T47D (cell line): ENCODE measurements around the gene RNF146.

Experiments
- DNase-seq, 2 experiments: peaks; one replicate each; pipeline versions ENCODE4 v3.0.0 to v3.0.0-alpha.2; 2011 to 2012; ENCODE audit warnings: low read depth in 1 of 2, low spot score in 1 of 2
- JUND ChIP-seq: IDR thresholded peaks from 2 replicates; pipeline ENCODE4 v1.6.1; 2012; ENCODE audit warnings: low read depth
- in situ Hi-C: cut with HindIII; loops from 2 replicates; pipeline ENCODE4 v1.10.0; 2016; ENCODE audit warnings: low sequenced_read_pairs, low pct_unique_long_range_greater_than_20kb

Gene RNF146

GRCh38 chr6:127332383-127332961 lies 65.8 kb downstream of the RNF146 start:
- in situ Hi-C loops, result no loop called here
- no peak for DNase-seq

More at GRCh38 chr6:127332383-127332961, 65.8 kb downstream of the RNF146 start:
- no peak for TF ChIP-seq JUND
